H1 (cell line): ENCODE measurements around the gene DNAH1. TPM values are rescaled to one million over a fixed set of nuclear protein-coding genes. Genes with fewer than 3 reads are reported as not detected.

Experiments used
- ASH2L ChIP-seq: fragments of 200-600, 300-600 bp; sonication (generic); IDR thresholded peaks from one replicate; pipeline ENCODE4 v1.7.1; 2017; ENCODE audit warnings: low read length
- GABPA ChIP-seq: IDR thresholded peaks from 2 replicates; pipeline ENCODE4 v1.6.1; 2011; ENCODE audit warnings: mild to moderate bottlenecking, low read length, moderate library complexity, borderline replicate concordance; ENCODE audit not compliant: insufficient read depth
- POLR2AphosphoS5 ChIP-seq: IDR thresholded peaks from 2 replicates; pipeline ENCODE4 v1.6.1; 2011; ENCODE audit warnings: low read depth, low read length
- polyA plus RNA-seq, 7 experiments: library from polyadenylated mRNA; depleted of rRNA in 3 of 7; stranded (reverse) in 5 of 7; unstranded in 2 of 7; fragments of >200 nt in 5 of 7; fragments of 200-250 nt in 2 of 7; gene quantifications; 1 replicate in 5 of 7; 2 replicates in 1 of 7; 4 replicates in 1 of 7; pipeline versions ENCODE4 v1.2.1 to v1.2.3, GENCODE V29; 2011 to 2013; ENCODE audit warnings: missing spikeins in 2 of 7, mixed read lengths in 2 of 7
- total RNA-seq: library from RNA; stranded (reverse); fragmentation: NEBNext Ultra II Directional; extraction: Animal tissue kit (Norgen Biotek cat#: 25700); gene quantifications from 2 replicates; pipeline ENCODE4 v1.2.1, GENCODE V29; 2021
- TF ChIP-seq, protein P1 (sequence below), 3 experiments: IDR thresholded peaks; 1 replicate in 2 of 3; 2 replicates in 1 of 3; pipeline versions ENCODE4 v1.5.1 to v1.6.1; 2011; ENCODE audit warnings: low read length in 3 of 3, mild to moderate bottlenecking in 3 of 3, inconsistent platforms in 2 of 3, low read depth in 1 of 3, moderate library complexity in 1 of 3; ENCODE audit not compliant: insufficient read depth in 1 of 3; ENCODE audit errors: control extremely low read depth in 1 of 3
- TF ChIP-seq, protein P2 (sequence below): IDR thresholded peaks from 2 replicates; pipeline ENCODE4 v1.6.1; 2012; ENCODE audit warnings: inconsistent platforms

The DNAH1 gene
- total and polyA plus RNA-seq, 2 of the 8 experiments (the other 6 are each of a cell fraction or from before 2014, with no cell fraction given), result 1.0 to 1.5 TPM

DNA sequence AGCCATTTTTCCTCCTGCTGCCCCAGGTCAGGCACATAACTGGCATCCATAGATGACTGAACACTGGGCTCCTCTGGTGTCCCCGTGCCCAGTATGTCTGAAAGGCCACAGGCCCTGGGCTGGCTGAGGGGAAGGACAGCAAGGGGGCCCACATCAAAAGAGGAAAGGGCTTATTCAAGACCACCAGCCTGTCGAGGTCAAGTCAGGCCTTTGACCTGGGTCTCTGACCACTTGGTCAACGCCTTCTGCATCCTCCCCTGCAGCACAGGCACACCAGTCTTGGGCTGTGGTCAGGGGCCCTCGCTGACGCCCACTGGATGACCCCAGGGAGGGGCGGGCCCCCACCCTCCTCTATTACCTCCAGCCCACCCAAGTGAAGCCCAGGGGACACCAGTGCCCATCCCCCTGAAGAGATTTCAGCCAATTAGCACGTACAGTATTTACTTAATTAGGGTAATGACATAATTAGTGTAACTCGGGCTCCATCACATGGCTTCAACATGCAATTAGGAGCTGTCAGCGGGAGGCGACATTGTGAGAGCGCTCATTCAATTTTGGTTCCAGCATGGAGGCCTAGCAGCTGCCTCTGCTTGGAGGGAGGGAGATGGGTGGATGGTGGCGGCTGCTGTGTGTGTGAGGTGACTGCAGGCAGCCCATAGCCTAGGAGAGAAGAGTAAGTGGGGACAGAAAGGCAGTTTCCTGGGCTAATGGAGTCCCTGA, 13.5 kb upstream of the DNAH1 start (continued):
- TF ChIP-seq, protein P1, sequence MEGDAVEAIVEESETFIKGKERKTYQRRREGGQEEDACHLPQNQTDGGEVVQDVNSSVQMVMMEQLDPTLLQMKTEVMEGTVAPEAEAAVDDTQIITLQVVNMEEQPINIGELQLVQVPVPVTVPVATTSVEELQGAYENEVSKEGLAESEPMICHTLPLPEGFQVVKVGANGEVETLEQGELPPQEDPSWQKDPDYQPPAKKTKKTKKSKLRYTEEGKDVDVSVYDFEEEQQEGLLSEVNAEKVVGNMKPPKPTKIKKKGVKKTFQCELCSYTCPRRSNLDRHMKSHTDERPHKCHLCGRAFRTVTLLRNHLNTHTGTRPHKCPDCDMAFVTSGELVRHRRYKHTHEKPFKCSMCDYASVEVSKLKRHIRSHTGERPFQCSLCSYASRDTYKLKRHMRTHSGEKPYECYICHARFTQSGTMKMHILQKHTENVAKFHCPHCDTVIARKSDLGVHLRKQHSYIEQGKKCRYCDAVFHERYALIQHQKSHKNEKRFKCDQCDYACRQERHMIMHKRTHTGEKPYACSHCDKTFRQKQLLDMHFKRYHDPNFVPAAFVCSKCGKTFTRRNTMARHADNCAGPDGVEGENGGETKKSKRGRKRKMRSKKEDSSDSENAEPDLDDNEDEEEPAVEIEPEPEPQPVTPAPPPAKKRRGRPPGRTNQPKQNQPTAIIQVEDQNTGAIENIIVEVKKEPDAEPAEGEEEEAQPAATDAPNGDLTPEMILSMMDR (IDR thresholded peaks at IDR 0.05; ENCODE audit: control extremely low read depth in 1 of 3, insufficient read depth in 1 of 3, low read depth in 1 of 3, low read length in 3 of 3), result no peak
- TF ChIP-seq ASH2L (no peak), POLR2AphosphoS5 (no peak), GABPA (no peak)
- TF ChIP-seq, protein P2, sequence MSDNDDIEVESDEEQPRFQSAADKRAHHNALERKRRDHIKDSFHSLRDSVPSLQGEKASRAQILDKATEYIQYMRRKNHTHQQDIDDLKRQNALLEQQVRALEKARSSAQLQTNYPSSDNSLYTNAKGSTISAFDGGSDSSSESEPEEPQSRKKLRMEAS, result no peak
